GM18861 (cell line): ENCODE results near the gene MBNL2.

Experiments used
- ATAC-seq: cut with Tn5 transposase; IDR thresholded peaks from one replicate; pipeline ENCODE4 v1.9.1; 2021; ENCODE audit not compliant: unreplicated experiment

MBNL2 gene

DNA sequence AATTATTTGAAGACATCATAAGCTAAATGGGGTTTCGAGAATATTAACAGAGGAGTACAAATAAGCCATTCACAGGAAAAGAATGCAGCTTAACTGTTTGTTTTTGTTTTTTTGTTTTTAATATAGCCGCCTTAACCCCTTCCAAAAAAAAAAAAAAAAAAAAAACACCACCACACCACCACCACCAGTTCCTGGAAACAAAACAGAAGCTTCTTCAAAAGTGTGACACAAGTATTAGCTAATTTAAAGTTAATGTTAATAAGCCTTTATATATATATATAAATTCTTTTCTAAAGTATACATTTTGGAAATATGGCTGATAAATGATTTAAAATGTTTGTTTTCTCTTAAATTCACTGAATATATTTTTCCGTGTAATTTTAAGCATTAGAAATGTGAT lies 213.2 kb downstream of the MBNL2 start:
- ATAC-seq, result no peak

GRCh38 chr13:97435794-97436193 lies 213.7 kb downstream of the MBNL2 start:
- ATAC-seq, result peak; percentile 18

DNA sequence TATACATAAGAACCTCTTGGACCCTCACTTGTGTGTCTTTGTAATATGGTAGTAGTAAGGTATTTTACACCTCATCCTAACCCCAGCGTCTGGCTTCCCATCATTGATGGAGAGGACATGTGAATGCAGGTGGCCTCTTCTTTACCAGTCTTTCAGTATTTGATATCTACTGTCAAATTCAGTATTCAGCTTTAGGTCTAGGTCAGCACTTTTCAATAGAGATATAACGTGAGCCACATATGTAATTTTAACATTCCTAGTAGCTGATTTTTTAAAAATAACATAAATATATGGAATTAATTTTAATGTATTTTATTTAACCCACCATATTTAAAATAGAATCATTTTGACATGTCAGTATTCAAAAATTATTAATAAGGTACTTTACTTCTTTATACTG lies 214.7 kb downstream of the MBNL2 start:
- no peak for ATAC-seq

- ATAC-seq, result no peak
Observed at GRCh38 chr13:97437729-97438128, 215.6 kb downstream of the MBNL2 start.

DNA sequence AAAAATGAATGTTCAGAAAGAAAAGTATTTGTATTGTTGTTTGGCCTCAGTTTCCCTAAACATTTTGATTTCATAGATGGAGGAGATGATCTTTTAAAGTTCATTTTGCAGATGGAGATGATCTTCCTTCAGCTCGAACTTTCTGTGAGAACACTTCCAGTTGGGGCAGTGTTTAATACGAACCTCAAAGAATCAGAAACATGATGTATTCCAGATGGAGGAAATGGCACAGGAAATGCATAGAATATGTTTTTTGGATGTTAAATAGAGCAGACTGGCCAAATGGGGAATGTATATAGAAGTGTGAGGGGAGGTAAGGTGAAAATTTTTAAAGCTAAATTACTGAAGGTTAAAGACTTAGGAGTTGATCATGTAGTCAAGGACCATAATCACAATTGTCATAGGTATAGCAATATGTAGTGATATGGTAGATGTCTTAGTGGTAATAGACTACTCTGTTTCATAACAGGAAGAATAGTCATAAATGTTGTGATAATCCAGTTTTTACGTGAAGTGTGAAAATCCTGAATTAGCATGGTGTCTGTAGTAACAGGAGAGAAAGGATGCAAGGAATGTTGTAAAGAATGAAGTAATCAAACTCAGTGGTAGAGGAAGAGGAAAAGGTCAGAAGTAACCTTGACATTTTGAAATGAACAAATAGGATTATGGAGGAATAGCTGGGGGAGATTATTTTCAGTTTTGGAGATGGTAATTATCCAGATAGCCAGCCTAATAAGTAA lies 216.9 kb downstream of the MBNL2 start:
- no peak for ATAC-seq

DNA sequence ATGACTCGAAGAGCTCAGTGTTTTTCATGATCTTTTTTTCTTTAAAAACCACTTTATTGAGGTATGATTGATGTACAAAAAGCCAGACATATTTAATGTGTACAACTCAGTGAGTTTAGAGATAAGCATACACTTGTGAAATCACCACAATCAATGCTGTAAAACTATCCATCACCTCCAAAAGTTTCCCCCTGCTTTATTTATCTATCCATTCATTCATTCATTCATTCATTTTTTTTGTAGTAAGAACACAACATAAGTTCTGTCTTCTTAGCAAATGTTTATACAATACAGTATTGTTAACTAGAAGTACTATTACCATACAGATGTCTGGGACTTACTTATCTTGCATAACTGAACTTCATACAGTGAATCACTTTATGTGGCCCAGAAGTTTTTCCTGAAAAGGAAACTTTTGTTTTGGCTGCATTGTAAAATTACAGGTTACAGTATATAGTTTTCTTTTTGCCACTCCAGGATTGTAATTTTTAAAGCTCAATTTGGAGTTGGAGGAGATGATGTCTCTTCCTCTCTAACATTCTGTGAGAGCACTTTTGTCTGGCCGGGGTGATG lies 218.6 kb downstream of the MBNL2 start:
- ATAC-seq, result no peak

- ATAC-seq, result peak; percentile 56
Observed at GRCh38 chr13:97441368-97441767, 219.2 kb downstream of the MBNL2 start.
